ENCODE data around the gene PTPN12.

Gene PTPN12

GRCh38 chr7:77544518-77544917, 7.4 kb downstream of the PTPN12 start:
- peaks cover 38% of the 10 kb centered on the region for H3K36me3 Mint-ChIP-seq (ENCODE audit: low read depth)
- no peaks in the 10 kb centered on the region for H3K27me3 Mint-ChIP-seq
- no peak overlapping the region for H3K4me3 Mint-ChIP-seq
- no peaks in the 10 kb centered on the region for H3K9me3 Mint-ChIP-seq
- H3K27ac Mint-ChIP-seq: no peak overlapping the region
- H3K4me1 Mint-ChIP-seq (ENCODE audit: low read depth): peaks cover 79% of the 10 kb centered on the region
- intact Hi-C loops (cut with micrococcal nuclease): no loop called here

- peaks cover 28% of the 10 kb centered on the region for H3K36me3 Mint-ChIP-seq (ENCODE audit: low read depth)
- no peak overlapping the region for H3K4me3 Mint-ChIP-seq
- intact Hi-C loops (cut with micrococcal nuclease): no loop called here
- peak overlapping the region; percentile 63 for H3K27ac Mint-ChIP-seq
- H3K4me1 Mint-ChIP-seq (ENCODE audit: low read depth): peaks cover 72% of the 10 kb centered on the region
- peaks cover under 1% of the 10 kb centered on the region for H3K9me3 Mint-ChIP-seq
- no peaks in the 10 kb centered on the region for H3K27me3 Mint-ChIP-seq
These were observed 11.1 kb downstream of the PTPN12 start for GRCh38 chr7:77548206-77548605.

- peak overlapping the region; percentile 36 for H3K27ac Mint-ChIP-seq
- intact Hi-C loops (cut with micrococcal nuclease): no loop called here
- H3K27me3 Mint-ChIP-seq: no peaks in the 10 kb centered on the region
- peaks cover 72% of the 10 kb centered on the region for H3K4me1 Mint-ChIP-seq (ENCODE audit: low read depth)
- peaks cover 9% of the 10 kb centered on the region for H3K9me3 Mint-ChIP-seq
- peaks cover 39% of the 10 kb centered on the region for H3K36me3 Mint-ChIP-seq (ENCODE audit: low read depth)
- H3K4me3 Mint-ChIP-seq: no peak overlapping the region
These were observed 12.2 kb downstream of the PTPN12 start for GRCh38 chr7:77549106-77549870.

GRCh38 chr7:77550586-77550985, 13.5 kb downstream of the PTPN12 start:
- Mint-ChIP-seq H3K27me3 (no peaks in the 10 kb centered on the region), H3K9me3 (peaks cover 9% of the 10 kb centered on the region), H3K36me3 (ENCODE audit: low read depth) (peaks cover 52% of the 10 kb centered on the region), H3K4me3 (no peak overlapping the region), H3K27ac (no peak overlapping the region), H3K4me1 (ENCODE audit: low read depth) (peaks cover 84% of the 10 kb centered on the region)
- intact Hi-C loops (cut with micrococcal nuclease): no loop called here

- intact Hi-C loops (cut with micrococcal nuclease): no loop called here
- Mint-ChIP-seq H3K4me3 (no peak overlapping the region), H3K36me3 (ENCODE audit: low read depth) (peaks cover 62% of the 10 kb centered on the region), H3K4me1 (ENCODE audit: low read depth) (peaks cover 71% of the 10 kb centered on the region), H3K27me3 (no peaks in the 10 kb centered on the region), H3K9me3 (peaks cover 9% of the 10 kb centered on the region), H3K27ac (no peak overlapping the region)
These were observed 16.0 kb downstream of the PTPN12 start for GRCh38 chr7:77553123-77553522.

GRCh38 chr7:77558284-77558967, 21.3 kb downstream of the PTPN12 start:
- Mint-ChIP-seq H3K27ac (peak overlapping the region; percentile 27), H3K36me3 (ENCODE audit: low read depth) (peaks cover 45% of the 10 kb centered on the region), H3K27me3 (no peaks in the 10 kb centered on the region), H3K9me3 (peaks cover 6% of the 10 kb centered on the region), H3K4me3 (peak overlapping the region; percentile 34), H3K4me1 (ENCODE audit: low read depth) (peaks cover 64% of the 10 kb centered on the region)
- intact Hi-C loops (cut with micrococcal nuclease): no loop called here

GRCh38 chr7:77561352-77561751, 24.3 kb downstream of the PTPN12 start:
- Mint-ChIP-seq H3K27me3 (no peaks in the 10 kb centered on the region), H3K27ac (peak overlapping the region; percentile 79), H3K4me3 (peak overlapping the region; percentile 17), H3K9me3 (no peaks in the 10 kb centered on the region), H3K4me1 (ENCODE audit: low read depth) (peaks cover 63% of the 10 kb centered on the region), H3K36me3 (ENCODE audit: low read depth) (peaks cover 37% of the 10 kb centered on the region)
- intact Hi-C loops (cut with micrococcal nuclease): no loop called here

GRCh38 chr7:77563275-77563674, 26.2 kb downstream of the PTPN12 start:
- intact Hi-C loops (cut with micrococcal nuclease): no loop called here
- Mint-ChIP-seq H3K27me3 (no peaks in the 10 kb centered on the region), H3K4me1 (ENCODE audit: low read depth) (peaks cover 67% of the 10 kb centered on the region), H3K36me3 (ENCODE audit: low read depth) (peaks cover 24% of the 10 kb centered on the region), H3K9me3 (no peaks in the 10 kb centered on the region), H3K27ac (no peak overlapping the region), H3K4me3 (no peak overlapping the region)

- H3K27me3 Mint-ChIP-seq: no peaks in the 10 kb centered on the region
- no peak overlapping the region for H3K4me3 Mint-ChIP-seq
- peaks cover 24% of the 10 kb centered on the region for H3K36me3 Mint-ChIP-seq (ENCODE audit: low read depth)
- peak overlapping the region; percentile 63 for H3K27ac Mint-ChIP-seq
- no peaks in the 10 kb centered on the region for H3K9me3 Mint-ChIP-seq
- intact Hi-C loops (cut with micrococcal nuclease): no loop called here
- H3K4me1 Mint-ChIP-seq (ENCODE audit: low read depth): peaks cover 48% of the 10 kb centered on the region
These were observed 28.8 kb downstream of the PTPN12 start for GRCh38 chr7:77565917-77566316.

- H3K36me3 Mint-ChIP-seq (ENCODE audit: low read depth): peaks cover 24% of the 10 kb centered on the region
- peaks cover 43% of the 10 kb centered on the region for H3K4me1 Mint-ChIP-seq (ENCODE audit: low read depth)
- intact Hi-C loops (cut with micrococcal nuclease): no loop called here
- no peaks in the 10 kb centered on the region for H3K27me3 Mint-ChIP-seq
- peak overlapping the region; percentile 63 for H3K27ac Mint-ChIP-seq
- no peaks in the 10 kb centered on the region for H3K9me3 Mint-ChIP-seq
- H3K4me3 Mint-ChIP-seq: no peak overlapping the region
These were observed 29.3 kb downstream of the PTPN12 start for GRCh38 chr7:77566421-77566820.

GRCh38 chr7:77569514-77570232, 32.6 kb downstream of the PTPN12 start:
- Mint-ChIP-seq H3K9me3 (no peaks in the 10 kb centered on the region), H3K27me3 (no peaks in the 10 kb centered on the region), H3K4me3 (no peak overlapping the region)

GRCh38 chr7:77570330-77571011, 33.4 kb downstream of the PTPN12 start:
- H3K27ac Mint-ChIP-seq: peak overlapping the region; percentile 79
- H3K9me3 Mint-ChIP-seq: no peaks in the 10 kb centered on the region
- no peaks in the 10 kb centered on the region for H3K27me3 Mint-ChIP-seq
- peak overlapping the region; percentile 6 for H3K4me3 Mint-ChIP-seq
- intact Hi-C loops (cut with micrococcal nuclease): loop anchor here (2.0 kb wide), 1 partner anchor 34 kb away; the partner anchor contains the start of gene PTPN12
- peaks cover 29% of the 10 kb centered on the region for H3K4me1 Mint-ChIP-seq (ENCODE audit: low read depth)
- H3K36me3 Mint-ChIP-seq (ENCODE audit: low read depth): peaks cover 48% of the 10 kb centered on the region

More at GRCh38 chr7:77569514-77570232, 32.6 kb downstream of the PTPN12 start:
- intact Hi-C loops (cut with micrococcal nuclease): loop anchor here (2.0 kb wide), 1 partner anchor 33 kb away; the partner anchor contains the start of gene PTPN12
- Mint-ChIP-seq H3K27ac (peak overlapping the region; percentile 79), H3K36me3 (ENCODE audit: low read depth) (peaks cover 48% of the 10 kb centered on the region), H3K4me1 (ENCODE audit: low read depth) (peaks cover 37% of the 10 kb centered on the region)

- H3K4me3 Mint-ChIP-seq: no peak overlapping the region
- H3K27me3 Mint-ChIP-seq: no peaks in the 10 kb centered on the region
- peaks cover 17% of the 10 kb centered on the region for H3K4me1 Mint-ChIP-seq (ENCODE audit: low read depth)
- H3K9me3 Mint-ChIP-seq: no peaks in the 10 kb centered on the region
- intact Hi-C loops (cut with micrococcal nuclease): loop anchor here (2.0 kb wide), 1 partner anchor 35 kb away; the partner anchor contains the start of gene PTPN12
- peak overlapping the region; percentile 60 for H3K27ac Mint-ChIP-seq
- peaks cover 52% of the 10 kb centered on the region for H3K36me3 Mint-ChIP-seq (ENCODE audit: low read depth)
These were observed 34.7 kb downstream of the PTPN12 start for GRCh38 chr7:77571801-77572200.
